LNCaP clone FGC (cell line): Measurements from ENCODE around the gene COPA.

Experiments used
- DNase-seq: peaks from one replicate; pipeline ENCODE4 v3.0.0-alpha.2; 2011; ENCODE audit warnings: low read depth
- H3K4me3 ChIP-seq: 2 replicates; pipeline ENCODE4 v1.5.1; 2011; ENCODE audit warnings: mild to moderate bottlenecking, low read depth, low read length, control low read depth
- CTCF ChIP-seq: IDR thresholded peaks from 2 replicates; pipeline ENCODE4 v1.5.1; 2012; ENCODE audit warnings: mild to moderate bottlenecking; ENCODE audit not compliant: control insufficient read depth, insufficient read depth; ENCODE audit errors: extremely low read depth

Gene COPA

DNA sequence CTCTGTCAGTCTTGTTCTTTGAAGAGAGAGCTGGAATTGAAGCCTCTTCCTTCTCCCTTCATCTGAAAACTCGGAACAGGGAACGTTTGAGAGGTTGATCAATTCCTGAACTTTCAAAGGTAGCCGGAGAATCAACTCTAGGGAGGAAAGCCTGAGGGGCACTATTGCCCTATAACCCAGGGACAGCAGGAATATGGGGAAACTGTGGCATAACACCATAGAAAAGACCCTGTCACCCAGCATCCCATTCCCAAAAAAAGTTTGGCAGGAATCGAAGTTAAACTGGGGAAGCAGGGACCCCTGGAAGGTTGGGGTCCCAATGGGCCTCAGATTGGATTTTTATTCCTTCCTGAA lies 18.7 kb upstream of the COPA start:
- no peak for TF ChIP-seq CTCF
- H3K4me3 ChIP-seq = no peak overlapping the region
- no peak for DNase-seq

- H3K4me3 ChIP-seq = no peak overlapping the region
- TF ChIP-seq CTCF = no peak
- no peak for DNase-seq
Observed at GRCh38 chr1:160361199-160361598, 18.1 kb upstream of the COPA start.

- no peak for TF ChIP-seq CTCF
- DNase-seq = no peak
- H3K4me3 ChIP-seq = no peak overlapping the region
Observed at GRCh38 chr1:160360227-160360695, 17.2 kb upstream of the COPA start.

- no peak overlapping the region for H3K4me3 ChIP-seq
- no peak for DNase-seq
- no peak for TF ChIP-seq CTCF
Observed at GRCh38 chr1:160359559-160360226, 16.6 kb upstream of the COPA start.

DNA sequence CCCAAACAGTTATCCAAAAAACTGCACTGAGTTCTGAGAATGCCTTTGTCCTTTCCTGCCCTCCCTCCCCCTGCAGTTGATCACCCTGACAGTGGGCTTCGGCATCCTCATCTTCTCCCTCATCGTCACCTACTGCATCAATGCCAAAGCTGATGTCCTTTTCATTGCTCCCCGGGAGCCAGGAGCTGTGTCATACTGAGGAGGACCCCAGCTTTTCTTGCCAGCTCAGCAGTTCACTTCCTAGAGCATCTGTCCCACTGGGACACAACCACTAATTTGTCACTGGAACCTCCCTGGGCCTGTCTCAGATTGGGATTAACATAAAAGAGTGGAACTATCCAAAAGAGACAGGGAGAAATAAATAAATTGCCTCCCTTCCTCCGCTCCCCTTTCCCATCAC lies 15.0 kb upstream of the COPA start:
- no peak overlapping the region for H3K4me3 ChIP-seq
- no peak for TF ChIP-seq CTCF
- no peak for DNase-seq

DNA sequence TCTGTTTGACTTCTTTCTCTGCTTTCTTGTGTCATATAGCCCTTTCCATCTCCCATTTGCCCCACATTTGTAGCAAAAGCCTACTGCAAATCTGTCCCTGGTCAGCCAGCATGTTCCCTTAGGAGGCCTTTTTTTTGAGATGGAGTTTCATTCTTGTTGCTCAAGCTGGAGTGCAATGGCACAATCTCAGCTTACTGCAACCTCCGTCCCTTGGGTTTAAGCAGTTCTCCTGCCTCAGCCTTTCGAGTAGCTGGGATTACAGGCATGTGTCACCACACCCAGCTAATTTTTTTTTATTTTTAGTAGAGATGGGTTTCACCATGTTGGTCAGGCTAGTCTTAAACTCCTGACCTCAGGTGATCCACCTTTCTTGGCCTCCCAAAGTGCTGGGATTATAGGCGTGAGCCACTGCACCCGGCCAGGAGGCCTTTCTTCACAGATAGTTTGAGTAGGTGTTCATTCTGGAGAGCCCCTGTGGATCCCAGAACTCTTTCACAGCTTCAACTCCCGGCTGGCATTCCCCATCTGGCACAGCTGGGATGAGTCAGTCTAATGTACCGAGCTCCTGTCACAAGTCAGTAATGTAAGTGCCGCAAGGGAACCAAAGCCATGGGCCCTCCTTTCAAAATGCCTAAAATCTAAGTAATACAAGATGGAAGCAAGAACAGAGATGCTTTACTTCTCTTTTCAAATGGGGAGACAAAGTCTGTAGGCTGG lies 14.4 kb upstream of the COPA start:
- no peak for DNase-seq

More for the DNA sequence above, 14.4 kb upstream of the COPA start:
- TF ChIP-seq CTCF = no peak
- no peak overlapping the region for H3K4me3 ChIP-seq
